Hepatocyte (in vitro differentiated cells): ENCODE data around the gene AOAH.

Experiments
- EZH2 ChIP-seq: fragments of 200-600 bp; sonication (generic); IDR thresholded peaks from 2 replicates; pipeline ENCODE4 v1.6.1; 2016; ENCODE audit warnings: antibody characterized with exemption, mild to moderate bottlenecking, borderline replicate concordance
- TF ChIP-seq, protein P1 (sequence below): fragments of 200-600 bp; sonication (generic); IDR thresholded peaks from 2 replicates; pipeline ENCODE4 v1.5.1; 2016; ENCODE audit warnings: antibody characterized with exemption, mild to moderate bottlenecking; ENCODE audit not compliant: poor library complexity

DNA sequence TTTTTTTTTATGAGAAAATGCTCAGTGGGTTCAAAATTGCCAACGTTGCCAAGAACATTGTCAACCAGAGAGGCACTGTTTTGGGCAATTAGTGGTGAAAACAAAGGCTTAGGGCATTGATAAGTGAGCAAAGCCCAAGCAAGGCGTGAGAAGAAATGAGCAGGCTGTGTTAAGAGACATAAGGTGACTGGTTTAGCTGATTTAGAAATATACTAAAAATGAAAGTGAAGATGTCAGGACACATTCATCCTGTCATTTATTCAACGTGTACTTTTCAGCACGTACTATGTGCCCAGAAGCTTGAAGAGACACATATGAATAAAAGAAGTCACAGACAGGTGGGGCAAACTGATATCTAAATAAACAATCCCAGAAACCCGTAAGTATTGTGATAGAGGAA is 31.8 kb downstream of the AOAH start:
- TF ChIP-seq, protein P1, sequence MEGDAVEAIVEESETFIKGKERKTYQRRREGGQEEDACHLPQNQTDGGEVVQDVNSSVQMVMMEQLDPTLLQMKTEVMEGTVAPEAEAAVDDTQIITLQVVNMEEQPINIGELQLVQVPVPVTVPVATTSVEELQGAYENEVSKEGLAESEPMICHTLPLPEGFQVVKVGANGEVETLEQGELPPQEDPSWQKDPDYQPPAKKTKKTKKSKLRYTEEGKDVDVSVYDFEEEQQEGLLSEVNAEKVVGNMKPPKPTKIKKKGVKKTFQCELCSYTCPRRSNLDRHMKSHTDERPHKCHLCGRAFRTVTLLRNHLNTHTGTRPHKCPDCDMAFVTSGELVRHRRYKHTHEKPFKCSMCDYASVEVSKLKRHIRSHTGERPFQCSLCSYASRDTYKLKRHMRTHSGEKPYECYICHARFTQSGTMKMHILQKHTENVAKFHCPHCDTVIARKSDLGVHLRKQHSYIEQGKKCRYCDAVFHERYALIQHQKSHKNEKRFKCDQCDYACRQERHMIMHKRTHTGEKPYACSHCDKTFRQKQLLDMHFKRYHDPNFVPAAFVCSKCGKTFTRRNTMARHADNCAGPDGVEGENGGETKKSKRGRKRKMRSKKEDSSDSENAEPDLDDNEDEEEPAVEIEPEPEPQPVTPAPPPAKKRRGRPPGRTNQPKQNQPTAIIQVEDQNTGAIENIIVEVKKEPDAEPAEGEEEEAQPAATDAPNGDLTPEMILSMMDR: no peak
- no peak for TF ChIP-seq EZH2
